GM12878 (cell line): ENCODE measurements around the gene SDK2. TPM values are rescaled to one million over a fixed set of nuclear protein-coding genes. Genes with fewer than 3 reads are reported as not detected.

ENCODE experiments used
- ATF7 ChIP-seq: fragments of 450-650 bp; IDR thresholded peaks from 2 replicates; pipeline ENCODE4 v1.6.1; 2016; ENCODE audit warnings: low read depth, mild to moderate bottlenecking
- BRCA1 ChIP-seq: IDR thresholded peaks from 2 replicates; pipeline ENCODE4 v1.6.1; 2011; ENCODE audit warnings: low read depth, low read length, improper control_type of control experiment
- CHD1 ChIP-seq: IDR thresholded peaks from 2 replicates; pipeline ENCODE4 v1.6.1; 2012; ENCODE audit warnings: low read depth, low read length, improper control_type of control experiment
- FOXM1 ChIP-seq: IDR thresholded peaks from 2 replicates; pipeline ENCODE4 v1.6.1; 2012; ENCODE audit warnings: low read depth, mild to moderate bottlenecking, inconsistent platforms, low read length, moderate library complexity
- MLLT1 ChIP-seq: fragments of 450-650 bp; IDR thresholded peaks from 2 replicates; pipeline ENCODE4 v1.6.1; 2016; ENCODE audit warnings: mild to moderate bottlenecking
- MTA3 ChIP-seq: IDR thresholded peaks from 2 replicates; pipeline ENCODE4 v1.6.1; 2012; ENCODE audit warnings: low read length, inconsistent platforms, borderline replicate concordance
- PAX5 ChIP-seq: IDR thresholded peaks from 2 replicates; pipeline ENCODE4 v1.6.1; 2011; ENCODE audit warnings: low read depth, low read length, borderline replicate concordance
- POU2F2 ChIP-seq: IDR thresholded peaks from 3 replicates; pipeline ENCODE4 v1.6.1; 2011; ENCODE audit warnings: low read depth, mild to moderate bottlenecking, low read length, borderline replicate concordance
- RELA ChIP-seq: fragments of 450-650 bp; IDR thresholded peaks from 2 replicates; pipeline ENCODE4 v1.8.0; 2014; ENCODE audit warnings: borderline replicate concordance; ENCODE audit not compliant: partially characterized antibody
- STAT3 ChIP-seq: IDR thresholded peaks from 2 replicates; pipeline ENCODE4 v1.6.1; 2011; ENCODE audit warnings: low read depth, low read length, improper control_type of control experiment
- TAF1 ChIP-seq: IDR thresholded peaks from 2 replicates; pipeline ENCODE4 v1.6.1; 2011; ENCODE audit warnings: mild to moderate bottlenecking, low read depth, low read length, borderline replicate concordance
- TCF12 ChIP-seq: IDR thresholded peaks from 2 replicates; pipeline ENCODE4 v1.6.1; 2011; ENCODE audit warnings: low read depth, mild to moderate bottlenecking, low read length
- ZNF592 ChIP-seq: fragments of 450-650 bp; IDR thresholded peaks from 2 replicates; pipeline ENCODE4 v1.6.1; 2017; ENCODE audit warnings: mild to moderate bottlenecking, moderate library complexity
- polyA plus RNA-seq, 11 experiments: library from polyadenylated mRNA; depleted of rRNA in 4 of 11; unstranded in 6 of 11; stranded (reverse) in 5 of 11; fragments of >200 nt; fragmentation: Nextera tagmentation in 4 of 11; fragmentation: Illumina TruSeq in 1 of 11; extraction: Ambion mirVana in 4 of 11; extraction: Trizol in 1 of 11; gene quantifications; 1 replicate in 1 of 11; 2 replicates in 10 of 11; pipeline versions ENCODE4 v1.2.1 to v1.2.3, GENCODE V29; 2011 to 2016; ENCODE audit warnings: inconsistent platforms in 2 of 11, missing spikeins in 2 of 11, low read depth in 1 of 11
- total RNA-seq, 4 experiments: library from RNA; depleted of rRNA in 3 of 4; stranded (reverse); fragments of >200 nt in 3 of 4; fragmentation: Illumina TruSeq in 1 of 4; extraction: Trizol in 1 of 4; gene quantifications; 2 replicates each; pipeline versions ENCODE4 v1.2.1 to v1.2.3, GENCODE V29; 2013 to 2021

Gene SDK2
- total and polyA plus RNA-seq, 10 of the 15 experiments (the other 5 are each of a cell fraction or from before 2014, with no cell fraction given), result 0.03 to 0.08 (median 0.03) TPM; not detected in 7

- TF ChIP-seq ZNF592 (no peak), POU2F2 (no peak), PAX5 (no peak), ATF7 (no peak), FOXM1 (no peak), RELA (no peak), CHD1 (no peak), BRCA1 (no peak), TCF12 (no peak), MTA3 (no peak), MLLT1 (no peak), TAF1 (no peak), STAT3 (no peak)
Observed at GRCh38 chr17:73387746-73388577, 256.3 kb downstream of the SDK2 start (continued).
